Caco-2 (cell line): Measurements from ENCODE around the gene PDE6D. TPM values are rescaled to one million over a fixed set of nuclear protein-coding genes. Genes with fewer than 3 reads are reported as not detected.

ENCODE experiments used
- BruUV-seq: library from RNA; stranded (reverse); fragments of 400-500 nt; replicated peaks from 2 replicates; lab custom pipeline; 2021; lab: Mats Ljungman, UMichigan
- CTCF ChIA-PET: fragments of 300-600 bp; sonication (Branson Sonifier 250); formaldehyde crosslinking; loops from one replicate; lab custom pipeline; 2022; ENCODE audit warnings: antibody characterized with exemption; lab: Charles Lee
- POLR2A ChIA-PET: fragments of 300-600 bp; sonication (Branson Sonifier 250); formaldehyde crosslinking; loops from one replicate; lab custom pipeline; 2022; ENCODE audit warnings: antibody characterized with exemption; lab: Charles Lee
- DNase-seq, 2 experiments: peaks; one replicate each; pipeline versions ENCODE4 v3.0.0 to v3.0.0-alpha.2; 2020 to 2022
- H3K27me3 ChIP-seq: replicated peaks from 2 replicates; pipeline ENCODE4 v1.6.0; 2011; ENCODE audit warnings: low read length; ENCODE audit not compliant: control insufficient read depth, insufficient read depth
- H3K36me3 ChIP-seq: 2 replicates; pipeline ENCODE4 v1.5.1; 2011; ENCODE audit warnings: low read length; ENCODE audit not compliant: control insufficient read depth, insufficient read depth
- H3K4me1 ChIP-seq: fragments of 250-450 bp; sonication (Bioruptor Pico); 2 replicates; pipeline ENCODE4 v1.5.1; 2020; ENCODE audit warnings: mild to moderate bottlenecking
- H3K4me3 ChIP-seq: 2 replicates; pipeline ENCODE4 v1.5.1; 2011; ENCODE audit warnings: low read depth, mild to moderate bottlenecking, control low read depth, low read length
- H3K9me3 ChIP-seq: fragments of 250-450 bp; sonication (Bioruptor Pico); 2 replicates; pipeline ENCODE4 v1.5.1; 2020; ENCODE audit warnings: mild to moderate bottlenecking, moderate library complexity
- H3K27ac Mint-ChIP-seq: one replicate; pipeline ENCODE4 v1.8.0; 2022; ENCODE audit warnings: mixed read lengths; ENCODE audit not compliant: unreplicated experiment
- H3K27me3 Mint-ChIP-seq: one replicate; pipeline ENCODE4 v1.8.0; 2022; ENCODE audit warnings: mixed read lengths; ENCODE audit not compliant: insufficient read depth, unreplicated experiment
- H3K36me3 Mint-ChIP-seq: one replicate; pipeline ENCODE4 v1.8.0; 2022; ENCODE audit warnings: mild to moderate bottlenecking, mixed read lengths; ENCODE audit not compliant: insufficient read depth, unreplicated experiment
- H3K4me1 Mint-ChIP-seq: one replicate; pipeline ENCODE4 v1.8.0; 2022; ENCODE audit warnings: low read depth, mixed read lengths; ENCODE audit not compliant: unreplicated experiment
- H3K4me3 Mint-ChIP-seq: one replicate; pipeline ENCODE4 v1.8.0; 2022; ENCODE audit warnings: mild to moderate bottlenecking, moderate library complexity, mixed read lengths; ENCODE audit not compliant: unreplicated experiment
- H3K9me3 Mint-ChIP-seq: one replicate; pipeline ENCODE4 v1.8.0; 2022; ENCODE audit warnings: mixed read lengths; ENCODE audit not compliant: unreplicated experiment
- CTCF ChIP-seq, 2 experiments: fragments of 200-600 bp in 1 of 2; IDR thresholded peaks; 1 replicate in 1 of 2; 2 replicates in 1 of 2; pipeline versions ENCODE4 v1.5.1 to v1.8.0; 2011 to 2022; ENCODE audit warnings: antibody characterized with exemption in 1 of 2, control low read depth in 1 of 2, inconsistent platforms in 1 of 2, low read depth in 1 of 2, low read length in 1 of 2, mild to moderate bottlenecking in 1 of 2, moderate library complexity in 1 of 2; ENCODE audit not compliant: insufficient read depth in 1 of 2, severe bottlenecking in 1 of 2, unreplicated experiment in 1 of 2
- intact Hi-C: fragments of 100-400 bp; cut with micrococcal nuclease; formaldehyde crosslinking; loops from one replicate; pipeline ENCODE4 v1.10.0; 2022; ENCODE audit not compliant: unreplicated experiment
- total RNA-seq: library from RNA; stranded (reverse); gene quantifications from 2 replicates; pipeline ENCODE4 v1.2.3, GENCODE V29; 2022

Gene PDE6D
- total RNA-seq, 1 experiment from 2014 or later, result 9.1 TPM

GRCh38 chr2:231685349-231686191 lies 95.5 kb downstream of the PDE6D start:
- CTCF ChIA-PET, result no interaction called here
- no peak for DNase-seq
- Mint-ChIP-seq H3K4me1 (peaks cover 10% of the 10 kb centered on the region), H3K4me3 (no peak overlapping the region), H3K9me3 (no peaks in the 10 kb centered on the region), H3K36me3 (peaks cover 9% of the 10 kb centered on the region), H3K27me3 (no peaks in the 10 kb centered on the region), H3K27ac (no peak overlapping the region)
- Histone ChIP-seq H3K4me1 (peaks cover 18% of the 10 kb centered on the region), H3K9me3 (no peaks in the 10 kb centered on the region), H3K27me3 (no peaks in the 10 kb centered on the region), H3K36me3 (no peaks in the 10 kb centered on the region), H3K4me3 (no peak overlapping the region)
- POLR2A ChIA-PET, result no interaction called here
- BruUV-seq, result no TSS peak
- TF ChIP-seq CTCF (IDR thresholded peaks at IDR 0.05; ENCODE audit: insufficient read depth in 1 of 2, low read depth in 1 of 2, low read length in 1 of 2, severe bottlenecking in 1 of 2, unreplicated experiment in 1 of 2), result peak in 1 of 2 experiments; percentile 3
- intact Hi-C loops, result no loop called here

GRCh38 chr2:231684314-231685223 lies 96.5 kb downstream of the PDE6D start:
- H3K4me3 ChIP-seq, result no peak overlapping the region
- no peaks in the 10 kb centered on the region for H3K36me3 ChIP-seq
- H3K27me3 ChIP-seq, result no peaks in the 10 kb centered on the region
- no peak for TF ChIP-seq CTCF (IDR thresholded peaks at IDR 0.05; ENCODE audit: insufficient read depth in 1 of 2, low read depth in 1 of 2, low read length in 1 of 2, severe bottlenecking in 1 of 2, unreplicated experiment in 1 of 2)
- Mint-ChIP-seq H3K4me1 (peaks cover 10% of the 10 kb centered on the region), H3K9me3 (no peaks in the 10 kb centered on the region), H3K27ac (no peak overlapping the region), H3K36me3 (peaks cover 19% of the 10 kb centered on the region), H3K27me3 (no peaks in the 10 kb centered on the region), H3K4me3 (no peak overlapping the region)
- ChIA-PET CTCF (interaction anchor here (0.7 kb wide), 1 partner anchor 83 kb away, joined by 3 read pairs; no protein-coding TSS in a partner anchor), POLR2A (no interaction called here)
- no peaks in the 10 kb centered on the region for H3K9me3 ChIP-seq
- BruUV-seq, result no TSS peak
- peaks cover 22% of the 10 kb centered on the region for H3K4me1 ChIP-seq
- no peak for DNase-seq
- intact Hi-C loops, result no loop called here
